Measurements from ENCODE around the gene STRBP. TPM values are rescaled to one million over a fixed set of nuclear protein-coding genes. Genes with fewer than 3 reads are reported as not detected.
A peak's percentile ranks its signal among the peaks of the same experiment; 100 is the strongest.

The STRBP gene
- total and polyA plus RNA-seq, 9 of the 15 experiments (the other 6 are each of a cell fraction or from before 2014, with no cell fraction given): 27.7 to 84.0 (median 70.2) TPM

GRCh38 chr9:123131993-123132392 is 136.4 kb downstream of the STRBP start:
- TF ChIP-seq CEBPG (CRISPR knock-in tag; IDR thresholded peaks at IDR 0.05) (no peak), CEBPG (tag; conservative IDR thresholded peaks at IDR 0.05 in 1 of 2, IDR thresholded peaks at IDR 0.05 in 1 of 2) (peak in 1 of 2 experiments; percentile 23; a peak in 1 of 4 replicates), HLTF (IDR thresholded peaks at IDR 0.05) (no peak)
- POLR2A ChIA-PET: interaction anchor here (1.3 kb wide), 1 partner anchor 13 kb away, joined by 3 read pairs; no protein-coding TSS in a partner anchor
- Histone ChIP-seq H2AFZ (ENCODE audit: low read depth, low read length) (no peak overlapping the region), H3K27me3 (ENCODE audit: control insufficient read depth in 2 of 2, insufficient read depth in 2 of 2, low read length in 2 of 2) (no peaks in the 10 kb centered on the region), H3K4me3 (no peak overlapping the region), H3K9ac (ENCODE audit: insufficient read depth in 1 of 2, low read depth in 2 of 2, low read length in 2 of 2) (no peak overlapping the region), H3K9me3 (replicated peaks; ENCODE audit: control insufficient read depth, insufficient read depth, low read depth, low read length) (no peaks in the 10 kb centered on the region), H3K36me3 (ENCODE audit: control insufficient read depth, insufficient read depth, low read length) (peaks cover 85% of the 10 kb centered on the region), H3K4me1 (replicated peaks in 1 of 2; ENCODE audit: control insufficient read depth in 2 of 2, insufficient read depth in 2 of 2, low read length in 2 of 2) (no peaks in the 10 kb centered on the region), H3K4me2 (ENCODE audit: insufficient read depth, low read length) (no peak overlapping the region), H3K27ac (ENCODE audit: extremely low read depth, low read depth, low read length) (no peak overlapping the region), H3K9me1 (ENCODE audit: control insufficient read depth, insufficient read depth, low read length) (no peaks in the 10 kb centered on the region), H3K79me2 (ENCODE audit: control insufficient read depth, insufficient read depth, low read length) (no peaks in the 10 kb centered on the region), H4K20me1 (replicated peaks; ENCODE audit: control insufficient read depth, insufficient read depth, low read length) (no peaks in the 10 kb centered on the region)
- intact Hi-C loops (cut with micrococcal nuclease) (no loop called here), in situ Hi-C loops (cut with MboI) (no loop called here)
- CTCF ChIA-PET (ENCODE audit: low intra/inter-chr PET ratio): no interaction called here
- FAIRE-seq (no peak), ATAC-seq (no peak), DNase-seq (ENCODE audit: extremely low read depth in 1 of 4, low spot score in 3 of 4) (no peak)
- BruUV-seq (replicated peaks): no TSS peak

- H3K9ac ChIP-seq (ENCODE audit: insufficient read depth in 1 of 2, low read depth in 2 of 2, low read length in 2 of 2): no peak overlapping the region
- no peaks in the 10 kb centered on the region for H3K79me2 ChIP-seq (ENCODE audit: control insufficient read depth, insufficient read depth, low read length)
- H2AFZ ChIP-seq (ENCODE audit: low read depth, low read length): no peak overlapping the region
- DNase-seq (ENCODE audit: extremely low read depth in 1 of 4, low spot score in 3 of 4) (no peak), ATAC-seq (no peak), FAIRE-seq (no peak)
- no TSS peak for BruUV-seq (replicated peaks)
- H3K9me3 ChIP-seq (replicated peaks; ENCODE audit: control insufficient read depth, insufficient read depth, low read depth, low read length): no peaks in the 10 kb centered on the region
- H3K9me1 ChIP-seq (ENCODE audit: control insufficient read depth, insufficient read depth, low read length): no peaks in the 10 kb centered on the region
- ChIA-PET CTCF (ENCODE audit: low intra/inter-chr PET ratio) (no interaction called here), POLR2A (interaction anchor here (1.3 kb wide), 1 partner anchor 13 kb away, joined by 3 read pairs; no protein-coding TSS in a partner anchor)
- WGBS (ENCODE audit: insufficient coverage, low coverage, missing lambda C conversion rate): 75% methylated on average over 1 of the region's 1 CpG
- no peak overlapping the region for H3K4me3 ChIP-seq
- H3K27me3 ChIP-seq (ENCODE audit: control insufficient read depth in 2 of 2, insufficient read depth in 2 of 2, low read length in 2 of 2): no peaks in the 10 kb centered on the region
- intact Hi-C loops (cut with micrococcal nuclease) (no loop called here), in situ Hi-C loops (cut with MboI) (no loop called here)
- H3K27ac ChIP-seq (ENCODE audit: extremely low read depth, low read depth, low read length): no peak overlapping the region
- no peaks in the 10 kb centered on the region for H4K20me1 ChIP-seq (replicated peaks; ENCODE audit: control insufficient read depth, insufficient read depth, low read length)
- no peak overlapping the region for H3K4me2 ChIP-seq (ENCODE audit: insufficient read depth, low read length)
- no peaks in the 10 kb centered on the region for H3K4me1 ChIP-seq (replicated peaks in 1 of 2; ENCODE audit: control insufficient read depth in 2 of 2, insufficient read depth in 2 of 2, low read length in 2 of 2)
- H3K36me3 ChIP-seq (ENCODE audit: control insufficient read depth, insufficient read depth, low read length): peaks cover 85% of the 10 kb centered on the region
- TF ChIP-seq JUN (IDR thresholded peaks at IDR 0.05; ENCODE audit: borderline replicate concordance, low read depth, low read length) (no peak), JUN (CRISPR knock-in tag; IDR thresholded peaks at IDR 0.05; ENCODE audit: borderline replicate concordance) (no peak), GTF2F1 (IDR thresholded peaks at IDR 0.05; ENCODE audit: low read depth, low read length) (no peak), KDM4B (IDR thresholded peaks at IDR 0.05; ENCODE audit: borderline replicate concordance in 2 of 2, low read depth in 1 of 2) (no peak), ZBTB11 (CRISPR knock-in tag; IDR thresholded peaks at IDR 0.05) (no peak)
Observed at GRCh38 chr9:123131258-123131657, 137.1 kb downstream of the STRBP start.

Data from K562 (cell line).